ENCODE data around the gene LRMDA.

GRCh38 chr10:76037531-76038155 is 606.2 kb downstream of the LRMDA start:
- TF ChIP-seq, protein P1, sequence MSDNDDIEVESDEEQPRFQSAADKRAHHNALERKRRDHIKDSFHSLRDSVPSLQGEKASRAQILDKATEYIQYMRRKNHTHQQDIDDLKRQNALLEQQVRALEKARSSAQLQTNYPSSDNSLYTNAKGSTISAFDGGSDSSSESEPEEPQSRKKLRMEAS (IDR thresholded peaks at IDR 0.05), result no peak
- TF ChIP-seq RAD21 (IDR thresholded peaks at IDR 0.05; ENCODE audit: low read depth), result no peak
- no peak for TF ChIP-seq EP300 (IDR thresholded peaks at IDR 0.05; ENCODE audit: borderline replicate concordance)
- no peak for TF ChIP-seq CEBPB (IDR thresholded peaks at IDR 0.05)
- no peak for TF ChIP-seq EGR1 (IDR thresholded peaks at IDR 0.05)
- TF ChIP-seq TAF1 (IDR thresholded peaks at IDR 0.05; ENCODE audit: low read depth), result no peak

Data from Ishikawa (cell line).